ENCODE data around the gene THEMIS2. TPM values are rescaled to one million over a fixed set of nuclear protein-coding genes. Genes with fewer than 3 reads are reported as not detected.

The THEMIS2 gene
- total and polyA plus RNA-seq, 10 donors = 82.4 to 433 (median 239) TPM

DNA sequence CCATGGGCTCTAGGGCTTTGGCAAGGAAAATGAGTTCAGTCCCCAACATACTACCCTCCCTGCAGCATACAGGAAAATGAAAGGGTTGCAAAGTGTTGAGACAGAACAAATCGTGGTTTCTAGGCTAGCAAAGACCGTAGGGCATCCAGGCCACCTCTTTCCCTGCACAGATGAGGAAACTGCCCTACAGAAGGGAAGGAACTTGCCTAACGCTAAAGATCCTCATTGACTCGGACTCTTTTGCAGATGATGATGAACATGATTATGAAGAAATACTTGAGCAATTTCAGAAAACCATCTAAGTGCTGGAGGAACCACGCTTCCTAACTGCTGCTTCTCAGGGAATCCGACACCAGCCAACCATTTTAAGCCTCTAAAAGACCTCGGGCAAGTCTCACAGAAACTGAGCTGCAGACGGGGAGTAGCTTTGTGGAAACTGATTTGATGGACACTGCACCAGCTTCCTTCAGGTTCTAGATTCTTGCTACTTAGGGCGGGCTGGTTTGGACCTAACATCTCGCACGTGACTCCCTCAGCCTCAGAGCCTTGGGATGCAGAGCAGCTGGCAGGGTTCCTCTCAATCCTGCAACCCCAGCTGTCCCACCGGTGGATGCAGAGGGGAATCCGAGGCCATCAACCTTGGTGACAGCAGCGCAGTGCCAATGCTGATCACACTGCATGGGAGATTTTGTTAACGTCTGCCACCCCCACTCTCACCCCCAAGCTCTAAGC lies 13.4 kb downstream of the THEMIS2 start:
- DNase-seq = peak; percentile 72
- H3K9me3 ChIP-seq = no peaks in the 10 kb centered on the region
- H3K27ac ChIP-seq = peak overlapping the region; percentile 51 to 97 (median 92)
- H3K36me3 ChIP-seq = peaks cover 0 to 98% (median 39%) of the 10 kb centered on the region in 6 donors
- 51 to 80% (median 63%) methylated on average over 14 to 15 of the region's 15 CpGs for WGBS, 5 donors
- H3K4me3 ChIP-seq = peak overlapping the region in 4 of 8 donors; percentile 7 to 61 (median 24)
- intact Hi-C loops (cut with DNase I; ENCODE audit: low total_unique reads) = no loop called here
- TF ChIP-seq CTCF (IDR thresholded peaks at IDR 0.05 in 8 of 11, conservative IDR thresholded peaks at IDR 0.05 in 3 of 11) = no peak
- peak in 2 of 3 donors; percentile 57 to 80 for TF ChIP-seq POLR2AphosphoS5 (IDR thresholded peaks at IDR 0.05)
- TF ChIP-seq POLR2A (IDR thresholded peaks at IDR 0.05) = peak in 1 of 3 donors; percentile 31
- H3K4me1 ChIP-seq = peaks cover 18 to 97% (median 85%) of the 10 kb centered on the region in 6 donors
- no peaks in the 10 kb centered on the region for H3K27me3 ChIP-seq (replicated peaks in 1 of 7)

DNA sequence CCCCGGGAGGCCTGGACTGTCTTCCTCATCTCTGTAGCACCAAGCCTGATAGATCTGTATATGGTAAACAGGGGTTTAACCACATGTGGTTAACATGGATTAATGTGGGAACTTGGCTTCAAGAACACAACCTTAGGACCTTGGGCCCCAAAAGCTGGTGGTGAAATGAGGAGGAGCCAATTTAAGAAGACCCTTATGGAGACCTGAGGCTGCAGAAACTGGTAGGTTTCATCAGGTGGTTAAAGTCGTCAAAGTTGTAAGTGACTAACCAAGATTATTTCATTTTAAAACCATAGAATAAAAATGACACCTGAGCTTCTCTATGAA lies 14.0 kb downstream of the THEMIS2 start:
- no peaks in the 10 kb centered on the region for H3K27me3 ChIP-seq (replicated peaks in 1 of 7)
- 32 to 58% (median 54%) methylated on average over 2 of the region's 2 CpGs for WGBS, 5 donors
- intact Hi-C loops (cut with DNase I; ENCODE audit: low total_unique reads) = no loop called here
- H3K4me1 ChIP-seq = peaks cover 18 to 100% (median 90%) of the 10 kb centered on the region in 6 donors
- H3K36me3 ChIP-seq = peaks cover 0 to 98% (median 36%) of the 10 kb centered on the region in 6 donors
- peak overlapping the region in 4 of 8 donors; percentile 7 to 61 (median 24) for H3K4me3 ChIP-seq
- no peak for TF ChIP-seq POLR2A (IDR thresholded peaks at IDR 0.05)
- no peak for TF ChIP-seq POLR2AphosphoS5 (IDR thresholded peaks at IDR 0.05)
- no peak for TF ChIP-seq CTCF (IDR thresholded peaks at IDR 0.05 in 8 of 11, conservative IDR thresholded peaks at IDR 0.05 in 3 of 11)
- no peaks in the 10 kb centered on the region for H3K9me3 ChIP-seq
- H3K27ac ChIP-seq = peak overlapping the region; percentile 54 to 97 (median 92)
- DNase-seq = no peak

DNA sequence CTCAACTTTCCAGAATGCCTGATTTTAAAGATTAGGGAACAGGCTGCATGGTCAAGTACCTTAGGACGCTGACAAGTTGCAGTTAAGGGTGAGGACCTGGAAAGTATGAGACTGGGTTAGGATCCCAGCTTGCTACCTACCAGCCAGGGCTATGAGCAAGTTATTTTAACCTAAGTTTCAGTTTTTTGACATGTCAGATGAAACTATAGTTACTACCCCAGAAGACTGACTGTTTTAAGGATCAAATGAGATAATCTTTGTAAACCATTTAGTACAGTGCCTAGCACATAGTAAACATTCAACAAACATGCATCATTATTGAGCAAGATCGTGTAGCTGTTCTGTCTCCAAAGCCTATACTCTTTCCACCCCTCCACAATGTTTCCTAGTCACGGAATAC lies 14.4 kb downstream of the THEMIS2 start:
- peak overlapping the region; percentile 54 to 97 (median 92) for H3K27ac ChIP-seq
- H3K9me3 ChIP-seq = no peaks in the 10 kb centered on the region
- no peaks in the 10 kb centered on the region for H3K27me3 ChIP-seq (replicated peaks in 1 of 7)
- DNase-seq = no peak
- intact Hi-C loops (cut with DNase I; ENCODE audit: low total_unique reads) = no loop called here
- 60 to 86% (median 71%) methylated on average over 3 of the region's 3 CpGs for WGBS, 5 donors
- peaks cover 0 to 97% (median 33%) of the 10 kb centered on the region in 6 donors for H3K36me3 ChIP-seq
- H3K4me1 ChIP-seq = peaks cover 18 to 100% (median 94%) of the 10 kb centered on the region in 6 donors
- TF ChIP-seq POLR2A (IDR thresholded peaks at IDR 0.05) = no peak
- TF ChIP-seq POLR2AphosphoS5 (IDR thresholded peaks at IDR 0.05) = no peak
- no peak for TF ChIP-seq CTCF (IDR thresholded peaks at IDR 0.05 in 8 of 11, conservative IDR thresholded peaks at IDR 0.05 in 3 of 11)
- peak overlapping the region in 3 of 8 donors; percentile 1 to 61 (median 23) for H3K4me3 ChIP-seq

DNA sequence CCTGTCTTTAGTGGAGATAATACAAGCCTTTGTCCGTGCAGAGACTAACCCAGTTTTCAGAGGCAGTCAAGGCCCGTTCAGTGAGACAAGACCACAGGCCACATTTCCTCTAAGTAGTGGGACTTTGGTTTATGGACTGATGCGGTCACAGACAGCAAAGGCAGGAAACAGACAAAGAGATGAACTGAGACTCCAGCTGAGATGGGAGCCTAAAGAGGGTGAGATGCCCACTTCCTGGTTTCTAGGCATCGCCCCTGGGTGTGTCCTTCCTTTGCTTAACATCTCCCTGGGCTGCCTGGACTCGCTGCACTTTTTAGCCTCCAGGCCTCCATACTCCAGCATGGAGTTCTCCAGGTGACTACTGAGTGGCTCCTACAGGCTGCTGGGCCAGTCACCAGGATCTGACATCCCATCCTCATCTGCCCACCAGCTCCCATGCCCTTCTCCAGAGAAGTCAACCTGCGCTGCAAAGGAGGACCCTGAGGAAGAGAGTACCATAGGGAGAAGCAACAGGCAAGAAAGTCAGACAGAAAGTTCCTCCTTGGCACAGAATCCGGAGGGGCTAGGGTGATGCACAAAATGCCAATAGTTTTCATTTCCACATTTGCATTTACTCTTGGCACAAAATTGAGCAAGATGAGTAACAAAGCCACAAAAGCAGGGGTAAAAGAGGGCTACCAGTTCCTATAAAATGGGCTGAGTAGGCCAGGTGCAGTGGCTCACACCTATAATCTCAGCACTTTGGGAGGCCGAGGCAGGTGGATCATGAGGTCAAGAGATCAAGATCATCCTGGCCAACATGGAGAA lies 15.1 kb downstream of the THEMIS2 start:
- DNase-seq = peak; percentile 81

More for the DNA sequence above, 15.1 kb downstream of the THEMIS2 start:
- Histone ChIP-seq H3K27ac (peak overlapping the region; percentile 54 to 97 (median 92)), H3K4me1 (peaks cover 18 to 100% (median 95%) of the 10 kb centered on the region in 6 donors), H3K4me3 (peak overlapping the region in 2 of 8 donors; percentile 1 to 61), H3K36me3 (peaks cover 0 to 97% (median 32%) of the 10 kb centered on the region in 6 donors), H3K9me3 (no peaks in the 10 kb centered on the region), H3K27me3 (replicated peaks in 1 of 7) (no peaks in the 10 kb centered on the region)
- 29 to 50% (median 36%) methylated on average over 8 of the region's 8 CpGs for WGBS, 5 donors
- no peak for TF ChIP-seq POLR2A (IDR thresholded peaks at IDR 0.05)
- TF ChIP-seq POLR2AphosphoS5 (IDR thresholded peaks at IDR 0.05) = peak in 2 of 3 donors; percentile 52 to 89
- TF ChIP-seq CTCF (IDR thresholded peaks at IDR 0.05 in 8 of 11, conservative IDR thresholded peaks at IDR 0.05 in 3 of 11) = no peak
- intact Hi-C loops (cut with DNase I; ENCODE audit: low total_unique reads) = no loop called here

All from spleen (tissue), 11 donors.